Gastroesophageal sphincter (tissue), 4 donors: Measurements from ENCODE around the gene SETD1A. TPM values are rescaled to one million over a fixed set of nuclear protein-coding genes. Genes with fewer than 3 reads are reported as not detected.

Experiments
- ATAC-seq: fragments of 150-250 bp; one replicate; pipeline ENCODE4 v1.9.1; 2016; ENCODE audit warnings: mild to moderate bottlenecking, moderate library complexity
- H3K27ac ChIP-seq, 4 donors: fragments of 200-600 bp; sonication (generic) in 3 of 4; 1 replicate in 3 of 4; 2 replicates in 1 of 4; pipeline ENCODE4 v1.5.1; 2016 to 2019
- H3K27me3 ChIP-seq: fragments of 200-600 bp; sonication (generic); one replicate; pipeline ENCODE4 v1.5.1; 2019
- H3K36me3 ChIP-seq, 2 donors: fragments of 200-600 bp; sonication (generic); one replicate each; pipeline ENCODE4 v1.5.1; 2019; ENCODE audit warnings: control low read depth in 1 of 2
- H3K4me1 ChIP-seq, 3 donors: fragments of 200-600 bp; sonication (generic); 1 replicate in 2 of 3; 2 replicates in 1 of 3; pipeline ENCODE4 v1.5.1; 2016 to 2019; ENCODE audit warnings: control low read depth in 2 of 3
- H3K4me3 ChIP-seq, 2 donors: fragments of 200-600 bp; sonication (generic); one replicate each; pipeline ENCODE4 v1.5.1; 2019; ENCODE audit warnings: mild to moderate bottlenecking in 1 of 2, moderate library complexity in 1 of 2
- H3K9me3 ChIP-seq, 3 donors: fragments of 200-600 bp; sonication (generic); one replicate each; pipeline ENCODE4 v1.5.1; 2017 to 2019; ENCODE audit warnings: control low read depth in 2 of 3
- EP300 ChIP-seq: sonication (generic); formaldehyde crosslinking; IDR thresholded peaks from one replicate; pipeline ENCODE4 v1.6.1; 2017; ENCODE audit warnings: antibody characterized with exemption, mild to moderate bottlenecking
- POLR2A ChIP-seq, 2 donors: fragments of 450-650 bp; IDR thresholded peaks; one replicate each; pipeline ENCODE4 v1.6.1; 2017; ENCODE audit warnings: antibody characterized with exemption in 2 of 2, mild to moderate bottlenecking in 2 of 2, moderate library complexity in 1 of 2
- POLR2AphosphoS5 ChIP-seq: sonication (generic); formaldehyde crosslinking; IDR thresholded peaks from one replicate; pipeline ENCODE4 v1.6.1; 2017; ENCODE audit warnings: antibody characterized with exemption
- WGBS, 2 donors: methylation state at CpG; one replicate each; pipeline ENCODE4 v1.1.5; 2018; ENCODE audit warnings: low coverage in 1 of 2; 5-methylcytosine and 5-hydroxymethylcytosine counted together
- total RNA-seq, 4 donors: library from RNA; depleted of rRNA; stranded (reverse); fragments of >200 nt; gene quantifications; one replicate each; pipeline ENCODE4 v1.1.0, GENCODE V29; 2016
- TF ChIP-seq, protein P1 (sequence below), 4 experiments: fragments of 200-600 bp in 2 of 4; fragments of 450-650 bp in 2 of 4; sonication (generic) in 1 of 4; IDR thresholded peaks; one replicate each; pipeline ENCODE4 v1.5.1; 2017 to 2019; ENCODE audit warnings: antibody characterized with exemption in 4 of 4, mild to moderate bottlenecking in 2 of 4, moderate library complexity in 2 of 4

The SETD1A gene
- total RNA-seq, 4 donors from 2014 or later, result 5.5 to 12.9 (median 10.1) TPM

DNA sequence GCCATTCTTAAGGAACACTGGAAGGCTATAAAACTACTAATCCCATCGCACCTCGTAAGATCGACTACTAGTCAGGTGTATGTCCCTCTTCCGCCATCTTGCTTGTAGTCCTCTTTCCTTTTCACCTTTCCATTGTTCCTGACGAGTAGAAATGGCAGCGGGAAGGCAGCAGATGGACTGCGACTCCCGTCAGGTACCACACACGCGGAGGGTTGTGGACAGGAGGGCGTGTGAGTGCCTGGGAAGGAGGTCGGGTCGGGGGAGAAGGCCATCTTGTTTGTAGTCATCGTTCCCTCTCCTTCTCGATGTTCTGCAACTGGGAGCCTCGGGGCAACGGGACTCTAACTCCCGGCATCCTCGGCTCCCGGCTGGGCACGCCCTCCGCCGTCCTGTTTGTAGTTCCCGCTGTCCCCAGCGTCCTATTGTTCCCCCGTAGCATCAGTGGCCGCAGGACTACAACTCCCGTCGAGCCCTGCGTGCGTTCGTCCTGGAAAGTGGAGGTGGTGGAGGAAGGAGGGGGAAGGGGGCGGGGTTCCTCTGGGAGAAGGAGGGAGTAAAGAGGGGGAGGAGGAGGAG is 34.5 kb upstream of the SETD1A start:
- no peaks in the 10 kb centered on the region for H3K9me3 ChIP-seq
- peaks cover 0 to 22% of the 10 kb centered on the region in 2 donors for H3K36me3 ChIP-seq
- 0% methylated on average over 10 of the region's 33 CpGs; no CpG with 5 or more reads in 1 of the 2 donors for WGBS, 2 donors
- peak overlapping the region; percentile 75 to 99 (median 92) for H3K27ac ChIP-seq
- ATAC-seq, result peak; percentile 86
- peak overlapping the region; percentile 75 to 83 for H3K4me3 ChIP-seq
- peaks cover 0 to 46% (median 12%) of the 10 kb centered on the region in 3 donors for H3K4me1 ChIP-seq
- H3K27me3 ChIP-seq, result no peaks in the 10 kb centered on the region
- TF ChIP-seq EP300 (no peak), POLR2AphosphoS5 (peak; percentile 68), POLR2A (IDR thresholded peaks at IDR 0.05) (no peak)
- TF ChIP-seq, protein P1, sequence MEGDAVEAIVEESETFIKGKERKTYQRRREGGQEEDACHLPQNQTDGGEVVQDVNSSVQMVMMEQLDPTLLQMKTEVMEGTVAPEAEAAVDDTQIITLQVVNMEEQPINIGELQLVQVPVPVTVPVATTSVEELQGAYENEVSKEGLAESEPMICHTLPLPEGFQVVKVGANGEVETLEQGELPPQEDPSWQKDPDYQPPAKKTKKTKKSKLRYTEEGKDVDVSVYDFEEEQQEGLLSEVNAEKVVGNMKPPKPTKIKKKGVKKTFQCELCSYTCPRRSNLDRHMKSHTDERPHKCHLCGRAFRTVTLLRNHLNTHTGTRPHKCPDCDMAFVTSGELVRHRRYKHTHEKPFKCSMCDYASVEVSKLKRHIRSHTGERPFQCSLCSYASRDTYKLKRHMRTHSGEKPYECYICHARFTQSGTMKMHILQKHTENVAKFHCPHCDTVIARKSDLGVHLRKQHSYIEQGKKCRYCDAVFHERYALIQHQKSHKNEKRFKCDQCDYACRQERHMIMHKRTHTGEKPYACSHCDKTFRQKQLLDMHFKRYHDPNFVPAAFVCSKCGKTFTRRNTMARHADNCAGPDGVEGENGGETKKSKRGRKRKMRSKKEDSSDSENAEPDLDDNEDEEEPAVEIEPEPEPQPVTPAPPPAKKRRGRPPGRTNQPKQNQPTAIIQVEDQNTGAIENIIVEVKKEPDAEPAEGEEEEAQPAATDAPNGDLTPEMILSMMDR (IDR thresholded peaks at IDR 0.05), result no peak

DNA sequence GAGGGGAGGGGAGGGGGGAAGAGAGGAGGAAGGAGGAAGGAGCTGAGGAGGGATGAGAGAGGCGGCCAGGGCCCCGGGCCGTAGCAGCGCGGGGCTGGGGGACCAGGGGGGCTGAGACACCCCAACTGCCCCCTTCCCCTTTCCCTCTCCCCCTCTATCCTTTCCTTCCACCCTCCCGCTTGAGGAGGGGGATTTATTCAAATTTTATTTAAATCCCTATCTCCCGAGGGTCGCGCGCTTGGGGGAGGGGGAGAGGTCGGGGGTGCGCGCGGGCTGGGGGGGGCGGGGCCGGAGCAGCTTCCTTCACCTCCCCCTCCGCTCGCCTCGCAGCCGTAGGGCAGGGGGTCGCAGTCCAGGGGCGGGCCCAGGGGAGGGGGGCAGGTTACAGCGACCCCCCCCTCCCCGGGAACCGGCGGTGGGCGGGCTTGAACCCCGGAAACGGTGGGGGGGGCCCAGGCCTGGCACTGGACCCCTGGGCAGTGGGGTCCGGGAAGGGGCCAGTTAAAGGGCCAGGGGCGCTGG is 33.9 kb upstream of the SETD1A start, which contains the start of gene FBXL19:
Gene FBXL19 (plus strand): TSS at position 19 of the 522 bp plus-strand sequence. CDS start 2,183 bp downstream, outside the sequence.
- H3K36me3 ChIP-seq, result peaks cover 0 to 26% of the 10 kb centered on the region in 2 donors
- H3K4me3 ChIP-seq, result peak within 1 kb of the TSS; percentile 75 to 83
- H3K27ac ChIP-seq, result peak within 1 kb of the TSS; percentile 75 to 99 (median 92)
- 0% methylated on average over 3 of the region's 31 CpGs; no CpG with 5 or more reads in 1 of the 2 donors for WGBS, 2 donors
- peaks cover 0 to 47% (median 12%) of the 10 kb centered on the region in 3 donors for H3K4me1 ChIP-seq
- H3K9me3 ChIP-seq, result no peaks in the 10 kb centered on the region
- no peak for ATAC-seq
- TF ChIP-seq, protein P1 (IDR thresholded peaks at IDR 0.05), result no peak
- TF ChIP-seq POLR2AphosphoS5, result no peak
- TF ChIP-seq POLR2A (IDR thresholded peaks at IDR 0.05), result no peak
- no peak for TF ChIP-seq EP300
- H3K27me3 ChIP-seq, result no peaks in the 10 kb centered on the region

DNA sequence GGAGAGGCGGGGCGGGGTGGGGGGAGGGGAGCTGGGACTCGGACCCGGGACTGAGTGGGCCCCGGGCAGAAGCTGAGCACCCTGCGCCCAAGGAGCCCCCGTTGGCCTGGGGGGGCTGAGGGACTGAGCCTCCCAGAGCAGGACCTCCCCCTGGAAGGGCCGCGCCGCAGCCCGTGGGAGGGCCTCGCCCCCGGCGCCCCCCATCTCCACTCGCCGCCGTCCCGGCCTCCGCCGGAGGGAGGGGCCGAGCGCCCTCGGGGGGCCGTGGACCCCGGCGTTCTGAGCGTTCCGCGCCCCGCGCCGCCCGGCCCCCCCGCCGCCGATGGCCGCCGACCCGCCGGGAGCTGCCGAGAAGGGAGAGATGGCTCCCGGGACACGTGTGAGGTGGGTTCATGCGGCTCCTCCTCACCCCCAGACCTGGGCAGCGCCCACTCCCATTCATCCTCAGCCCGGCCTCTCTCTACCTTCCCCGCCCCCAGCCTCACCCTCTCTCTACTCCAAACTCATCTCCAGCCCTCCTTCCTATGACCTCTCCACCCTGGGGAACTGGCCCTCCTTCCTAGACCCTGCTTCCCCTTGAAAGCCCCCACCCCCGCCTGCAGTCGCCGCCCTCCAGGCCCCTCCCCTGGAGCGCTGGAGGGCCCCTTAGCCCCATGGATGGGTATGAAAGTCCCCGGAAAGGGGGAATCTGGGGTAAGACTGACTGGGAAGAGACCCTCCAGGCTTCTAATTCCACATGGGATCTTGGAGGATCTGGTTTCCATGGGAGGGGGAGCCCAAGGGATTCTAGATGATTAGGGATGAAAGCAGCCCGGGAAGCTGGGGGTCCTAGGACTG is 33.3 kb upstream of the SETD1A start:
- Histone ChIP-seq H3K36me3 (peaks cover 0 to 33% of the 10 kb centered on the region in 2 donors), H3K4me1 (peaks cover 0 to 47% (median 12%) of the 10 kb centered on the region in 3 donors), H3K27ac (peak overlapping the region; percentile 63 to 99 (median 92)), H3K9me3 (no peaks in the 10 kb centered on the region), H3K27me3 (no peaks in the 10 kb centered on the region), H3K4me3 (peak overlapping the region; percentile 75 to 83)
- no peak for ATAC-seq
- TF ChIP-seq EP300 (no peak), POLR2AphosphoS5 (no peak), POLR2A (IDR thresholded peaks at IDR 0.05) (no peak)
- TF ChIP-seq, protein P1 (IDR thresholded peaks at IDR 0.05), result no peak
- WGBS, 2 donors, result 10% methylated on average over 2 of the region's 53 CpGs; no CpG with 5 or more reads in 1 of the 2 donors

DNA sequence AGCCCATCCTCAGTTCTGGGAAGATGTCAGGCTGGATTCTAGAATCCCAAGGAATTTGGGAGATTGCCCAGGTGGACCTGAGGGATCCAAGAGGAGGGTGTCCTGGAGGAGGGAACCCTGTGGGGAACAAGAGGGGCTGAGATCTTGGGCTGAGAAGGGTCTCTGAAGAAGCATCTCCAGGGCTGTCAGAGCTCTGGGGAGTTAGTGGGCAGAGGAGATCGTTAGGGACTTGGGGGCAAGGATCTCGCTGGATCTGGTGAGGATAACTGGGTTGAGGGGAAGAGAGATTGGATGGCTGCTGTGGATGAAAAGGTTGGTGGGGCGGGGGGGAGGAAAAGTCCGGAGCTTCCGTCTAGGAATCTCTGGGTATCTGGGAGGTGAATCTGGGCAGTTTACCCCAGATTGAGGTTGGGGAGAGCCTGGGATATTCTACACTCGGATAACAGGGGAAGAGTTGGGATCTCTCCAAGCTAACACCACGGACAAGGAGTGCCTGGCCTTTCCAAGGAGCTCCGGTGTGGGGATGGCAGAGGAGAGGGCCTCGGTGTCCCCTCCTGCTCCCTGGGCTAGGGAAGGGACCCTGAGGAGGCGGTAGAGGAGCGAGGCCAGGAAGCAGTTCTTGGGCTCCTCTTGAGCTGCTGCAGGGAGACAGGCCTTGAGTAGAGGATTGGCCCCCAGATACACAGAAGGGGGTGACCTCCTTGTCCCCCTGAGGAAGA is 32.5 kb upstream of the SETD1A start:
- TF ChIP-seq EP300 (no peak), POLR2AphosphoS5 (no peak), POLR2A (IDR thresholded peaks at IDR 0.05) (no peak)
- TF ChIP-seq, protein P1 (IDR thresholded peaks at IDR 0.05), result no peak

More for the DNA sequence above, 32.5 kb upstream of the SETD1A start:
- ATAC-seq, result no peak
- Histone ChIP-seq H3K27ac (peak overlapping the region in 3 of 4 donors; percentile 89 to 99 (median 96)), H3K9me3 (no peaks in the 10 kb centered on the region), H3K4me3 (peak overlapping the region in 1 of 2 donors; percentile 83), H3K27me3 (no peaks in the 10 kb centered on the region), H3K4me1 (peaks cover 0 to 47% (median 12%) of the 10 kb centered on the region in 3 donors), H3K36me3 (peaks cover 0 to 40% of the 10 kb centered on the region in 2 donors)
- 57 to 63% methylated on average over 4 to 8 of the region's 11 CpGs for WGBS, 2 donors
